Esophagus (tissue), 2 donors: Measurements from ENCODE around the gene AWAT2. TPM values are rescaled to one million over a fixed set of nuclear protein-coding genes. Genes with fewer than 3 reads are reported as not detected.

Experiments
- H3K27ac ChIP-seq, 2 donors: one replicate each; pipeline ENCODE4 v1.5.1; 2013; ENCODE audit warnings: low read depth in 2 of 2, mild to moderate bottlenecking in 2 of 2, inconsistent platforms in 1 of 2, low read length in 1 of 2, moderate library complexity in 1 of 2
- H3K27me3 ChIP-seq, 2 donors: one replicate each; pipeline ENCODE4 v1.6.1; 2013; ENCODE audit warnings: low read length in 2 of 2, control low read depth in 1 of 2, mild to moderate bottlenecking in 1 of 2; ENCODE audit not compliant: insufficient read depth in 2 of 2, control insufficient read depth in 1 of 2
- H3K36me3 ChIP-seq, 2 donors: one replicate each; pipeline ENCODE4 v1.6.1; 2013; ENCODE audit warnings: low read length in 1 of 2; ENCODE audit not compliant: control insufficient read depth in 2 of 2, insufficient read depth in 2 of 2
- H3K4me1 ChIP-seq, 2 donors: one replicate each; pipeline ENCODE4 v1.6.1; 2013; ENCODE audit warnings: low read length in 1 of 2; ENCODE audit not compliant: control insufficient read depth in 2 of 2, insufficient read depth in 2 of 2
- H3K4me3 ChIP-seq, 2 donors: one replicate each; pipeline ENCODE4 v1.5.1; 2013; ENCODE audit warnings: low read length in 2 of 2, mild to moderate bottlenecking in 2 of 2, low read depth in 1 of 2, moderate library complexity in 1 of 2
- H3K9me3 ChIP-seq, 2 donors: one replicate each; pipeline ENCODE4 v1.6.1; 2013; ENCODE audit warnings: mild to moderate bottlenecking in 2 of 2, low read depth in 1 of 2, low read length in 1 of 2, moderate library complexity in 1 of 2; ENCODE audit not compliant: control insufficient read depth in 2 of 2, insufficient read depth in 1 of 2
- WGBS, 2 donors: extraction: QIAGEN DNeasy Blood & Tissue Kit; methylation state at CpG; one replicate each; pipeline ENCODE4 v1.1.7; 2013; 5-methylcytosine and 5-hydroxymethylcytosine counted together
- polyA plus RNA-seq, 2 donors: library from polyadenylated mRNA; stranded (reverse); fragments of 200-250 nt; gene quantifications; one replicate each; pipeline ENCODE4 v1.2.3, GENCODE V29; 2013
- donor health status: healthy with polysubstance abuse.
- donor health status: Bipolar disorder and iron deficiency.

Gene AWAT2
- polyA plus RNA-seq, 2 donors = not detected

DNA sequence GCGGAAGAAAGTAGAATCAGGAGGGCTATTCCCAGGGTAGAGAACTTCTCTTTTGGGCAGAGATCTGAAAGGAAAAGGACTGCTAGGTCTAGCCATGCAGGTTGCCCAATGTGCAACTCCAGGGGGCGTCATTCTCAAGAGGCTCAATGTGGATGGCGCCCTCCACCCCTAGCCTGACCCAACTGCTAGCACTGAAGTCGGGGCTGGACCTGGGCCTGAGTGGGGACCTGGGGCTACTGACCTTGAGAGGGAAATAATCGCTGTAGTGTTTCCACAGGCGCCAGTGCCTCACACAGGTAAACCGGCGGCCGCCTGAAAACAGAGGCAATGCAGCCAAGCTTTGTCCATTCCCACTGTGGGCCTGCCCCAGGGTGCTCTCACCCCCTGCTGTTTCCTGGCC, 6.1 kb downstream of the AWAT2 start:
- Histone ChIP-seq H3K4me3 (no peak overlapping the region), H3K36me3 (no peaks in the 10 kb centered on the region), H3K9me3 (no peaks in the 10 kb centered on the region), H3K27ac (no peak overlapping the region), H3K27me3 (peaks cover 0 to 4% of the 10 kb centered on the region in 2 donors), H3K4me1 (peaks cover 0 to 8% of the 10 kb centered on the region in 2 donors)
- WGBS, 2 donors = 88 to 96% methylated on average over 9 of the region's 9 CpGs

DNA sequence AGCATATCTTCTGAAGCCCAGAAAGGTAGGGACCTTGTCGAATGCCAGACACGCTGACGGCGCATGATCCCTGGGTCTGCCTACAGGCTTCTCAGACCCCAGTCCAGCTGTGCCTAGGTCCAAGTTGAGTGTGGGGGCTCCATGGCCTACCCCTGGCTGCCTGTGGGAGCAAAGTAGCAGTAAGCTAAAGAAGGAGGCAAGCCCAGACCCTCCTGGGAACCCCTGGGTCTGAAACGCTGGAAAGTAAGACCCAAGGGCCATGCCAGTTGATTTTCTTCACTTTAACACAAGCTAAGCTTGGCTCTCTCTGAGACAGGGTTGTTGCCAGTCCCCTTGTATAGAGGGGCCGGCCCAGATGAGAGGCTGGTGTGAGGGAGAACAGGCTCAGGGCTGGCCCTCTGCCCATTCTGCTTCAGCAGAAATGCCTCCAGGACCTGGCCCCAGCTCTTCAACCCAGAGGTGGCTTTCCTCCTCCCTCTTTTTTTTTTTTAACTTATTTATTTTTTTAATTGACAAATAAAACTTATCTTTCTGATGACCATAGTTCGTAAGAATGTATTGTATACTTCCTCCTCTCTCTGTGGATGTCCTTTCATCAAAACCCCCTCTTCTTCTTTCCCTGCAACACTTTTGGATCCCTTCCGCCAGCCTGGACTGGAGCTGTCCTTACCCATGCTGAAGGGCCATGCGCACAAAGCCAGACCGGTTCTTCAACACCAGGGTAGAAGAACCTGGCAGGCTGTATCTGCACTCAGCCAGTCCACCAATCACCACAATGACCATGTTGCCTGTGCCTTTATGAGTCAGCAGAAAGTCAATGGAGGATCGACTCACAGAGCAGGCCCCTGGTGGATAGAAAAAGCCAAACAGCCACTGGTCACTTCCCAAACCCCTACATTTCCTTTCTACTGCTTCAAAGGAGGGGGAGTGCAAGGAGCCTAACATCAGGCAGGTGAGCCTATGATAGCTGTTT, 7.1 kb downstream of the AWAT2 start:
- H3K36me3 ChIP-seq = no peaks in the 10 kb centered on the region
- no peak overlapping the region for H3K27ac ChIP-seq
- no peak overlapping the region for H3K4me3 ChIP-seq
- WGBS, 2 donors = 68 to 80% methylated on average over 11 of the region's 11 CpGs
- peaks cover 0 to 8% of the 10 kb centered on the region in 2 donors for H3K4me1 ChIP-seq
- H3K9me3 ChIP-seq = no peaks in the 10 kb centered on the region
- H3K27me3 ChIP-seq = peaks cover 0 to 4% of the 10 kb centered on the region in 2 donors

DNA sequence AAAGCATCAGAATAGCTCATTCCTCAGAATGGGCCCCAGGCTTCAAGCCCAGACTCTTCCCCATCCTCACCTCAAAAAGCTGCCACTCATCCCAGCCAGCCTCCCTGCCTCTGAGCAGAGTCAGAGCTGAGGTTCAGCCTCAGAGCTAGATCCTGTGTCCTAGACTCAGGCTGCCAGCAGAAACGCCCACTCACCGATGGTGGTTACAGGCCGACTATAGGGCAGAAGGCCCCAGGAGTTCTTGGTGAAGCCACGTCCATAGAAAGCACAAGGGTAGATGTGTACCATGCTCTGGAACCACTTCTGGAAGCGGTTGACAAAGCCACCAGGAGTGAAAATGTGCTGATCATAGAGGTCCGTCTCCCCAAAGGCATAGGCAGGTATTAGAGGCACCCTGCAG, 7.7 kb downstream of the AWAT2 start:
- WGBS, 2 donors = 79 to 91% methylated on average over 6 of the region's 6 CpGs
- no peak overlapping the region for H3K4me3 ChIP-seq
- peaks cover 0 to 4% of the 10 kb centered on the region in 2 donors for H3K27me3 ChIP-seq
- H3K36me3 ChIP-seq = no peaks in the 10 kb centered on the region
- H3K9me3 ChIP-seq = no peaks in the 10 kb centered on the region
- no peak overlapping the region for H3K27ac ChIP-seq
- H3K4me1 ChIP-seq = peaks cover 0 to 8% of the 10 kb centered on the region in 2 donors

DNA sequence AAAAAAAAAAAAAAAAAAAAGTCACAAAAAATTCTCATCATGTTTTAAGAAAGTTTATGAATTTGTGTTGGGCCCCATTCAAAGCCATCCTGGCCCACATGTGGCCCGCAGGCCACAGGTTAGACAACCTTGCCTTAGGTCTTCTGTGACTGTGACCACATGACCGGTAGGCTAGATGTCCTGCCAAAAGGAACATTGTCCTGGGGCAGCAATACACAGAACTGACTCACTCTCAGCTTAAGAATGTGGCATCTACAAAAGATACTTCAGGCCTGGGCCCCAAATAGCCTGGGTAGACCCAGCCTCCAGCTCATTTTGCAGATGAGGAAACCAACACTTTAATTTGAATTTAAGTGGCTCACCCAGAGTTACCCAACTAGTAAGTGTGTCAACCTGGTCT, 10.0 kb downstream of the AWAT2 start:
- peaks cover 0 to 8% of the 10 kb centered on the region in 2 donors for H3K4me1 ChIP-seq
- peaks cover 0 to 4% of the 10 kb centered on the region in 2 donors for H3K27me3 ChIP-seq
- H3K4me3 ChIP-seq = no peak overlapping the region
- no peaks in the 10 kb centered on the region for H3K9me3 ChIP-seq
- 58 to 82% methylated on average over 2 of the region's 2 CpGs for WGBS, 2 donors
- no peaks in the 10 kb centered on the region for H3K36me3 ChIP-seq
- H3K27ac ChIP-seq = no peak overlapping the region

GRCh38 chrX:70038951-70039350, 10.8 kb downstream of the AWAT2 start:
- Histone ChIP-seq H3K27ac (no peak overlapping the region), H3K4me3 (no peak overlapping the region), H3K4me1 (peaks cover 0 to 8% of the 10 kb centered on the region in 2 donors), H3K9me3 (no peaks in the 10 kb centered on the region), H3K27me3 (no peaks in the 10 kb centered on the region), H3K36me3 (no peaks in the 10 kb centered on the region)
- WGBS, 2 donors = 74 to 83% methylated on average over 1 of the region's 1 CpG

DNA sequence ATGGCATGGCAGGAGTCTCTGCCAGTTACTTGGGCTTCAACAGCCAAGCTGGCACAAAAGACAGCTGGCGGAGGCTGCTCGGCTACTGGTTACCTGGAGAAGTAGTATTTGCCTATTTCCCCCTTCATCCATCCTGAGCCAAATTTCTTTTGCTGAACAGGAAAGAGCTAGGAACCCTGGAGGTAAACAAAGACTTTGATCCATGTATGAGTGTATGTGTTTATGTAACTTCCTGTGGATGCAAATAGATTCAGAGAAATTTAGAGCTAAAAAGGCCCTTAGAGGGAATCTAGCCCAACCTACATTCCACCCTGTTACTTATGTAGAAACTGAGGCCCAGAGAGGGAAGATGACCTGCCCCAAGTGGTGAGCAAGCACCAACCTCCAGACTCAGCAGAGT, 11.2 kb downstream of the AWAT2 start:
- peaks cover 0 to 8% of the 10 kb centered on the region in 2 donors for H3K4me1 ChIP-seq
- H3K27ac ChIP-seq = no peak overlapping the region
- no peak overlapping the region for H3K4me3 ChIP-seq
- 55 to 83% methylated on average over 2 of the region's 2 CpGs for WGBS, 2 donors
- no peaks in the 10 kb centered on the region for H3K9me3 ChIP-seq
- H3K27me3 ChIP-seq = no peaks in the 10 kb centered on the region
- no peaks in the 10 kb centered on the region for H3K36me3 ChIP-seq

DNA sequence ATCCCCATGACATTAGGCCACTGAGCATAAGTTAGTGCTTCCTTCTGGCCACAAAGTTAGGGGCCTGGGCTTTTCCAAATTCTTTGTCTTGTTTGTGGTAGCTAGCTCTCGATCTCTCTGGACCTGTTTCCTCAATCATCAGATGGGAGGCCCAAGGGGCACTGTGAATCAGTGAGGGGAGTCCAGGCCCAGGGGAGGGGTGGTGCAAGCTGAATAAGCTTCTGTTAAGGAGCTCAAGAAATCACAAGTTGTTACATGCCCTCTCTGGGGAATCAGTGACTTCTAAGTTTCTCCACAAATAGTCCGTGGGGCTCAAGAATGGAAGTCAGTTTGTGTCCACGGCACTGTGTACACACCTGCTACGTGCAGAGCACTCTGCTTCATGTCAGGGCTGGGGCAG, 15.1 kb downstream of the AWAT2 start:
- Histone ChIP-seq H3K9me3 (no peaks in the 10 kb centered on the region), H3K4me3 (no peak overlapping the region), H3K36me3 (no peaks in the 10 kb centered on the region), H3K4me1 (no peaks in the 10 kb centered on the region), H3K27me3 (no peaks in the 10 kb centered on the region), H3K27ac (no peak overlapping the region)
- WGBS, 2 donors = 53 to 63% methylated on average over 4 of the region's 4 CpGs

GRCh38 chrX:70033348-70034051, 16.2 kb downstream of the AWAT2 start:
- Histone ChIP-seq H3K27ac (no peak overlapping the region), H3K9me3 (no peaks in the 10 kb centered on the region), H3K36me3 (no peaks in the 10 kb centered on the region), H3K4me1 (no peaks in the 10 kb centered on the region), H3K4me3 (no peak overlapping the region), H3K27me3 (no peaks in the 10 kb centered on the region)
- WGBS, 2 donors = 64 to 70% methylated on average over 10 of the region's 10 CpGs

- 39 to 68% methylated on average over 2 of the region's 2 CpGs for WGBS, 2 donors
- no peak overlapping the region for H3K27ac ChIP-seq
- no peaks in the 10 kb centered on the region for H3K4me1 ChIP-seq
- H3K36me3 ChIP-seq = no peaks in the 10 kb centered on the region
- no peak overlapping the region for H3K4me3 ChIP-seq
- no peaks in the 10 kb centered on the region for H3K27me3 ChIP-seq
- no peaks in the 10 kb centered on the region for H3K9me3 ChIP-seq
Measured at GRCh38 chrX:70032792-70033191, 16.9 kb downstream of the AWAT2 start.
